ENCODE results near the gene ADAMTS2.

- no peak for TF ChIP-seq EZH2 (IDR thresholded peaks at IDR 0.05)
- no peak for TF ChIP-seq POLR2AphosphoS5 (IDR thresholded peaks at IDR 0.05; ENCODE audit: low read depth, low read length)
- TF ChIP-seq EGR1 (IDR thresholded peaks at IDR 0.05; ENCODE audit: low read depth): no peak
- TF ChIP-seq CTCF (IDR thresholded peaks at IDR 0.05 in 2 of 3, conservative IDR thresholded peaks at IDR 0.05 in 1 of 3; ENCODE audit: borderline replicate concordance in 1 of 3, insufficient read depth in 1 of 3, low read depth in 2 of 3, low read length in 2 of 3): no peak
- TF ChIP-seq EZH2phosphoT487 (IDR thresholded peaks at IDR 0.05; ENCODE audit: borderline replicate concordance): no peak
These were observed 148.7 kb downstream of the ADAMTS2 start for GRCh38 chr5:179196405-179197079.

Measured in HCT116 (cell line).